H1 (cell line): ENCODE measurements around the gene KCNE4. TPM values are rescaled to one million over a fixed set of nuclear protein-coding genes. Genes with fewer than 3 reads are reported as not detected.

Experiments used
- SP2 ChIP-seq: IDR thresholded peaks from 2 replicates; pipeline ENCODE4 v1.6.1; 2012; ENCODE audit warnings: mild to moderate bottlenecking, low read length, inconsistent platforms
- polyA plus RNA-seq, 7 experiments: library from polyadenylated mRNA; depleted of rRNA in 3 of 7; stranded (reverse) in 5 of 7; unstranded in 2 of 7; fragments of >200 nt in 5 of 7; fragments of 200-250 nt in 2 of 7; gene quantifications; 1 replicate in 5 of 7; 2 replicates in 1 of 7; 4 replicates in 1 of 7; pipeline versions ENCODE4 v1.2.1 to v1.2.3, GENCODE V29; 2011 to 2013; ENCODE audit warnings: missing spikeins in 2 of 7, mixed read lengths in 2 of 7
- total RNA-seq: library from RNA; stranded (reverse); fragmentation: NEBNext Ultra II Directional; extraction: Animal tissue kit (Norgen Biotek cat#: 25700); gene quantifications from 2 replicates; pipeline ENCODE4 v1.2.1, GENCODE V29; 2021

The KCNE4 gene
- total and polyA plus RNA-seq, 2 of the 8 experiments (the other 6 are each of a cell fraction or from before 2014, with no cell fraction given) = 0.08 to 0.09 TPM

DNA sequence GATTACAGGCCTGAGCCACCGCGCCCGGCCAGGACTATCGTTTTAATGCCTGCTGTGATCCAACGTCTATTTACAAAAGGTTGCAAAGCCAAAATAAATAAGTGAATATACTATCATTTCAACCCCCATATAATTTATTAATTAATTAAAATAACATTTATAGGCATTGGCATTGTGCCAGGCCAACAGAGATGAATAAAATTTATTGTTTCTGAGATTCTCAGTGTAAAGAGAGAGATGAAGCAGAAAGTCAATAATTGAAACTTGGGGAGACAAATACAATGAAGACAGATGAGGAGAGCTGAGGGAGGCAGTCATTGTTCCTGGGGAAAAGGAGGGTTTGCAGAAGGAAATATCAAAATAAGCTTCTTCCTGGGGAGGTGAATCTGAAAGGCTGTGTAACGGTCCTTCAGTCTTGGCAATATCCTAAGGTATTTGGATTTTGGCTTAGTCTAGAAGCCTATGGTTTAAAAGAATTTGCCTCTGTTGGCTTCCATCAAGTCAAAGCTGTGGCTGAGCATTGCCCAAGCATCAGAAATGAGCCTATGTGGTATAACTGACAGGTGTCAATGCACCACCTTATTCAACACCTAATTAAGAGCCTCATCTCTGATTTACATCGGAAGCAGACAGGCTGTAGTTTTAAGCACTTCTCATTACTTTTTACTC lies 31.5 kb downstream of the KCNE4 start (continued):
- TF ChIP-seq SP2 = no peak
